NOMO-1 treated with DMSO at 0.1 percent for 48 hours (cell line): ENCODE measurements around the gene TMEM131.

Experiments
- DNase-seq: peaks from one replicate; lab custom pipeline; 2025; ENCODE audit not compliant: unreplicated experiment; lab: John Stamatoyannopoulos, UW

The TMEM131 gene

GRCh38 chr2:97765933-97766332 is 229.8 kb downstream of the TMEM131 start:
- no peak for DNase-seq

- DNase-seq, result no peak
Observed at GRCh38 chr2:97764559-97765263, 231.0 kb downstream of the TMEM131 start.

DNA sequence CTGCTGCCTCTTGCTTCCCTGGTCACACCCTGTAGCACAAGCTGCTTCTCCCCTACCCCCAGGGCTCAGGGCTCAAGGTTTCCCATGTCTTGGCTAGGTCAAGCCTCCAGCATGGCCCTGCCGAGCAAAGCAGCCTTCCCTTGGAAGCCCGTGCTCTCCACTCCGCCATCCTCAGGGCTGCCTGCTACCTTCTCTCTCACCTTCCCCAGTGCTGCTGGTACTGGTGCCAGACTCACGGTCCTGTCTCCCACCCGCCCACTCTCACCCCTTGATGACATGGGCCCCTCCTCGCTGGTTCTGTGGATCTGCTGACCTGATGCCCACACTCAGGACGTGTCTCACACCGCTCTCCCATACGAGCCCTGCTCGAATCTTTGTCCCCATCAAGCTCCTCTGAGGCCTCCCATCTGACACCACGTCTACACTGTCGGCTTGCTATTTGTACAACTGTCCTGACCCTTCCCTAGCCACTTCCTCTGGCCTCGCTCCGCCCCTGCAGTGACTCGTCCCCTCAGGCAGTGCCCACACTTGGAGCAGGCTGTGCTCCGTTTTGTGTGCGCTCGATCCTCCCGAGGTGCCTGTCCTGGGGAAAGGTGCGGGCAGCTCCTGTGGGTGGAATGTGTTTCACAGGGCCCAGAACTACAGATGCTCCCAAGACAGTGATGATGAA is 232.4 kb downstream of the TMEM131 start:
- no peak for DNase-seq

- no peak for DNase-seq
Observed at GRCh38 chr2:97761192-97761591, 234.6 kb downstream of the TMEM131 start.

- no peak for DNase-seq
Observed at GRCh38 chr2:97760480-97761049, 235.2 kb downstream of the TMEM131 start.

DNA sequence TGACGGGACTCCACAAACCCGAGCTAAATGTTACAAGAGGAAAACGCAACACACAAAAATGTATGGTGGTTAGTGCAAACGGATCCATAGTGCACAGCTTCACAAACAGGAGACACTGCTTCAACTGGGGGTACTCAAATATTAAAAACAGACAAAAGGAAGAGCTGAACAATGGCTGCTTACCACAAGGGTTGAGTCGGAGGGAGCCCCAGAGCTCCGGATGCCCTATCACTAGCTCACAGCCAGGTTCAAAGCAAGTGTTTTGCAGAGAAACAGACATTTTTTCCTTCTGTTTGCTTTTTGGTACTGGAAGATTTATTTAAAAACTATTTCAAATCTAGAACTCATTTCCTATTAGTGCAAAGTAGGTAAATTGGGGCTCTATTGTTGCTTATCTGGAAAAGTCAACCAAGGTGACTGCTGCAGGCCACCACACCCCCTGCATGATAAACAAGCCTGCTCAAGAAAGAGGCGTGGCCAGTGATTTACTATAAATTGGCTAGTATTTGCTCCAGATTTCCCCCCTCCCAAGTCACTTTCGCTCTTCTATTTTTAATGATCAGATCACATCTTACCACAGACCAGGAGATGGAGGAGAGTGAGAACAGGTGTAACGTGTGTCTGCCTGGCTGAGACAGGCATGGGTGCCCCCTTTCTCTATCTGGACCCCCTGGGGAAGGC is 235.9 kb downstream of the TMEM131 start:
- DNase-seq, result no peak

DNA sequence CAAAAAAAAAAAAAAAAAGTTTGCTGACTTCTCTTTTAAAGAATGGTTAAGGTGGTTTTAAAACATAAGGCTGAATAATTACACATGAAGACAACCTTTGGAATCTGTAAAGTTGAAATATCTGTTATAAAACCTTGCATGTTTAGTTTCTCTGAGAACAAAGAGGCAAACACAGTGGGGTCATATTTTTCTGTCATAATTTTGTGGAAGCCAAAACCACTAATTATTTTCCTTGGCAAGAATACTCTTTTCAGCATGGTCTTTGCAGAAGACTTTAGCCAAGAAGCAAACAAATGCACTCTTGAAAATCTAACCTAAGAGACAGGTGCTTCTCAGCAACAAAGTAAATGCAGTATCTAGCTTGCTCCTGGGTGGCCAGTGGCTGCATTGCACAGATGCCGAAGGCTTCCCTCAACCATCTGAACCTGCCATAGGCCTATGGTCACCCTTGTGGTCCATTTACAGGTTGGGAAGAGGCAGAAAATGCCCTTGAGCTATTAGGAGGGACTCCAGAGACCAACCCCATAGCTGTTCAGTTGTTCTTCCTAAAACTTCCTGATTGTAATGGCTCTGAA is 237.5 kb downstream of the TMEM131 start:
- no peak for DNase-seq

- DNase-seq, result no peak
Observed at GRCh38 chr2:97757062-97757461, 238.7 kb downstream of the TMEM131 start.

GRCh38 chr2:97755491-97755890 is 240.3 kb downstream of the TMEM131 start:
- no peak for DNase-seq

GRCh38 chr2:97754690-97755346 is 240.9 kb downstream of the TMEM131 start:
- no peak for DNase-seq

DNA sequence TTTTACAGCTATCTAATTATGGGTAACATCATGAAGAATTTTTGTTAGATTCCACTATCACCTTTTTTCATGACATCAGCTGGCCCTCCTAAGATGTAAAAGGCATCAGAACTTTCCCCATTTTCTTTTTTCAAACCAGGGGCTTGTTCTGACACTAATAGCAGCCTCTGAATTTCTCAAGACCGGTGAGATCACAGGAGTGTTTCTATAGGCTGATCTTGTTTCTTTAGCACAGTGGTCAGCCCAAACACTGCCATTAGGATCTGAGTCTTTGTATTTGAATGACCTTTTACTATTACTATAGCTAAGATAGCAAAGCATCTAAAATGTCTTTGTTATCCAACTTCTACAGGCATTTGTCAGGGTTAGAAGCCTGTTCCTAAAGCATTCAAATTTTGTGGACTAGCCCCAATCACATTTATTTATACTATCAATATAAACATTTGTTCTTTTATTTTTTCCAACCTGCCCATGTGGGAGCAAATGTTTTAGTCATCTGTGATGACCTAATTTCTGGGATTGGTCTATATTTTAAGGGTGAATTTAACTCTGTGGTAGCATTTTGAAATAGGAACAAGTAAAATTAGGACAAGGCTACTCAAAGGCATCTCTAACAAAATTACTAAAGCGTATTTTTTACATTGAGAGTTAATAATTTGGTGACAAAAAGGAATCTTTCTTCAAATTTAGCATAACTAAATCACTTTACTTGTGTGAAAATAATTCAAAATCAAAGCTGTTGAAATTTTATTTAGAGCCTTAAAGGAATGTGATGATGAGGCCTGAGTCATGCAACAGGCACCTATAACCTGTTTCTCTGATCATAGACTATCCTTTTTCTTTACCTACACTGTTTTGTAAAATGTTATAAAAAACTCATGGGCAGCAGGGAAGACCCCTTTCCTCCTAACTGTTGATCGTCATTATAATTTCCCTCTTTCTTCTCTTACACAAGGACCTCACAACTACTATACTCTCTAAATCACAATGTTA is 243.1 kb downstream of the TMEM131 start:
- DNase-seq, result no peak

GRCh38 chr2:97751752-97752151 is 244.0 kb downstream of the TMEM131 start:
- DNase-seq, result no peak

GRCh38 chr2:97750017-97750416 is 245.7 kb downstream of the TMEM131 start:
- no peak for DNase-seq

DNA sequence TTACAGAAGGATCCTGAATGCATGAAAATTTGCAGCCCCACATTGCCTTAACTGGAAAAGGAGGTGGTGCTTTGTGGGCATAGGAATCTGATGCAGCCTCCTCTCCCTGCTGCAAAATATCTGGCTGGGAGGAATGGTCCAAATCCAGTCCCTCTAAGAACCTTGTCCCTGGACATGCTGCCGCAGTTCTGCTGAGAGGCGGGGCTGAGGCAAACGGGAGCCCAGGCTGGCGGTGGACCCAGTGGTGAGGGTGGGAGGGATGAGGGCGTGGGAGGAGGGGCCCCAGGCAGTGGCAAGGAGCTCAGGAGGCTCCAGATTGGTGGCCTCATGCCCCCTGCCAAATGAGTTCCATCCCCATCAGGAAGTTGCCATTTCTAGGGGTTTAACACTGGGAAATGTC is 246.2 kb downstream of the TMEM131 start:
- DNase-seq, result no peak

DNA sequence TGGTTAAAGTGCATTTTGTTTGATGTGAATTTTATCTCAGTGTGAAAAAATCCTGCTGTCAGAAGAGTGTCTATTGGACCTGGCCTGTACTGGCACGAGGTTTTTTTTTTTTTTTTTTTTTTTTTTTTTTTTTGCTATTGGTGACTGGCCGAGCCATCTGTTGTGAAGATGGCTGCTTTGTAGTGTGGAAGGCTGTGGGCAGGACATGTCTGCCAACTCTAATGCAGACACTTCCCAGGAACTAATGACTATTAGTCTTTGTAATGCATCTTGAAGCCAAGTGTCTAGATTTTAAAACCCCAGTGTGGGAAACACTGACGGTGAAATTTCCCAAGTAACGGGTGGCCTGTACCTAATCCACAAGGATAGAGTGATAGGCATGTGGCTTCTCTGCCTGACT is 248.0 kb downstream of the TMEM131 start:
- no peak for DNase-seq

DNA sequence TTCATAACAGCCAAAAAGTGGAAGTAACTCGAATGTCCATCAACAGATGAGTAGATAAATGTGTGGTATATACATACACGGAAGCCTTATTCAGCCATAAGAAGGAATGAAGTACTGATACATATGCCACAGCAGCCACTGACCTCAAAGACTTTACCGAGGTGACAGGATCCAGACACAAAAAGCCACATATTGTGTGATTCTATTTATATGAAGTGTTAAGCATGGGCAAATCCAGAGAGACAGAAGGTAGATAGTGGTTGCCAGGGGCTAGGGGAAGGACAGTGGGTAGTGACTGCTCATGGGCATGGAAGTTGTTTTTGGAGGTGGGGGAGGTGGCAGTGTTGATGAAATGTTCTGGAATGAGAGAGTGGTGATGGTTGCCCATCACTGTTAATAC is 248.5 kb downstream of the TMEM131 start:
- no peak for DNase-seq

DNA sequence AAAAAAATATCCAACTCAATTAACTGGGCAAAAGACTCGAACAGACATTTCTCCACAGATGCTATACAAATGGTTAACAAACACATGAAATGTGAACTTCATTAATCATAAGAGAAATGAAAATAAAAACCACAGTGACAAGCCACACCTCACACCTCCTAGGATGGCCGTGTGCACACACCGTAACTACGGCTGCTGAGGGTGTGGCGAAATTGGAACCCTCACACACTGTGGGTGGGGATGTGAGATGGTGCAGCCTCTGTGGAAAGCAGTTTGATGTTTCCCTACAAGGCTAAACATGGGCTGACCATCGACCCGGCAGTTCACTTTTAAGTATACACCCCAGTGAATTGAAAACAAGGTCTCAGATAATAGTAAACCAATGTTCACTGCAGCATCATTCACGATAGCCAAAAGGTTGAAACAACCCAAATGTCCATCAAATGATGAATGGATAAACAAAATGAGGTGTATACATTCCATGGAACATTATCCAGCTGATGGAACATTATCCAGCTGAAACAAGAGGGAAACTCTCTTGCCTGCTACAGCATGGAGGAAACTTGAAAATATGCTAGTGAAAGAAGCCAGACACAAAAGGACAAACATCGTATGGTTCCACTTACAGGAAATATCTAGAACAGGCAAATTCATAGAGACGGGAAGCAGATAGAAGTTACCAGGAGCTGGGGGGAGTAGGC is 250.1 kb downstream of the TMEM131 start:
- DNase-seq, result no peak

- DNase-seq, result no peak
Observed at GRCh38 chr2:97743913-97744312, 251.8 kb downstream of the TMEM131 start.

GRCh38 chr2:97742381-97742847 is 253.3 kb downstream of the TMEM131 start:
- DNase-seq, result no peak
